DOHH2 (cell line): ENCODE measurements around the gene STXBP5L.

Experiments
- EZH2phosphoT487 ChIP-seq: fragments of 200-600 bp; sonication (generic); IDR thresholded peaks from 2 replicates; pipeline ENCODE4 v1.6.1; 2017; ENCODE audit warnings: borderline replicate concordance, mild to moderate bottlenecking, antibody characterized with exemption, low read length, moderate library complexity, mixed read lengths
- TF ChIP-seq, protein P1 (sequence below): fragments of 200-600 bp; sonication (generic); IDR thresholded peaks from one replicate; pipeline ENCODE4 v1.5.1; 2014; ENCODE audit warnings: antibody characterized with exemption, mild to moderate bottlenecking, low read depth, low read length; ENCODE audit not compliant: poor library complexity, severe bottlenecking

DNA sequence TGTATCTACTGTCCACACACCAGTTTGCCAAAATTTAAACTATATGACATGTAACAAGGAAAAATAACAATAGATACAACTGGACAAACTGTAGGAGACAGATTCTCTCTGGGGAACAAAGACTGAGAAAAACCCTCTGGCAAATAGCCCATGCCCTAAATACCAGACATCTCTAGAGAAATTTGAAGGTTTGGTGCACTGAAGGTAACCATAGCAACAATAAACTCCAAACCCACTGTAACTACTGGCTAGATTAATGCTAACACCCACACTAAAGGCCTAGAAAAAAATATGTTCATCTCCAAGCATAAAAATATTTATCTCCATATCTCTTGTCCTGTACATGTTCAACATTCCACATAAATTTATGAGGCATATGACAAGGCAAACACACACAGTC lies 267.1 kb downstream of the STXBP5L start:
- TF ChIP-seq, protein P1, sequence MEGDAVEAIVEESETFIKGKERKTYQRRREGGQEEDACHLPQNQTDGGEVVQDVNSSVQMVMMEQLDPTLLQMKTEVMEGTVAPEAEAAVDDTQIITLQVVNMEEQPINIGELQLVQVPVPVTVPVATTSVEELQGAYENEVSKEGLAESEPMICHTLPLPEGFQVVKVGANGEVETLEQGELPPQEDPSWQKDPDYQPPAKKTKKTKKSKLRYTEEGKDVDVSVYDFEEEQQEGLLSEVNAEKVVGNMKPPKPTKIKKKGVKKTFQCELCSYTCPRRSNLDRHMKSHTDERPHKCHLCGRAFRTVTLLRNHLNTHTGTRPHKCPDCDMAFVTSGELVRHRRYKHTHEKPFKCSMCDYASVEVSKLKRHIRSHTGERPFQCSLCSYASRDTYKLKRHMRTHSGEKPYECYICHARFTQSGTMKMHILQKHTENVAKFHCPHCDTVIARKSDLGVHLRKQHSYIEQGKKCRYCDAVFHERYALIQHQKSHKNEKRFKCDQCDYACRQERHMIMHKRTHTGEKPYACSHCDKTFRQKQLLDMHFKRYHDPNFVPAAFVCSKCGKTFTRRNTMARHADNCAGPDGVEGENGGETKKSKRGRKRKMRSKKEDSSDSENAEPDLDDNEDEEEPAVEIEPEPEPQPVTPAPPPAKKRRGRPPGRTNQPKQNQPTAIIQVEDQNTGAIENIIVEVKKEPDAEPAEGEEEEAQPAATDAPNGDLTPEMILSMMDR, result no peak
- TF ChIP-seq EZH2phosphoT487, result no peak
